ENCODE results near the gene BCL2L1.

BCL2L1 gene

DNA sequence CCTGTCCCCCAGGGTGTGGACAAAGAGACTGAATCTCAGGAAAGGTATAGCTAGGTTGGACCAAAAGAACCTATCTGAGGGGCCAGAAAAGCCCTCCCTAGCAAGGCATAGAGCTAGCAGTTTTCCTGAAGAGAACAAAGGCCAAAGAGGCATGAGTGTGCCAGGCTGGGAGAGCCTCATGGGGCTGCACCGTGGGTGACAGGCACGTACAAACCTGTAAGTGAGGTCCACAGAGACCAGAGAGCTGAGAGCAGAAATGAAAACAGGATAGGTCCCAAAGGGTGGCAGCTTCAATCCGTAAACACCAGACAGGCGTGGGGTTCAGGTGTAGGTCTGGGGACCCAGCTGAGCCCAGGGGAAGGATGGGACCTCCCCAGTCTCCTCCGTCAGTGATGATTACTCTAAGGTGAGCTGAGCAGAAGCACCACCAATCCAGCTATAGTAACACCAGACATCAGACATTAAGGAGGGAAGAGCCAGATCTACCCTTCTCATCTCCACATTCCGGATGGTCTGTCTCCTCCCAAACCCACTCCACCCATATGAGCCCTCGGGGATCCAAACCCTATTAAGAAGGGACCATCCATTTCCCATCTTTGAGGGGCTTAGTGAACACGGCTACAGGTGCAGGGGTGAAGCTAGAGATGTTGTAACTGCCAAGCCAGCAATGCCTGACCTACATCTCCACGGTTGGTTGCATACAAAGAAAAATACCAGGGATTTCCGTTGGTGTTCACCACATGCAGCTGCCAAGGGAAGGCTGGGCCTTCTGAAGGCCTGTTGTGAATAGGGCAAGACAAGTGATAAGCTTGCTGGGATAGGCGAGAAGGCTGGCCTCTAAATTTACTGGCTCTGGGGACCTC, 38.3 kb downstream of the BCL2L1 start:
- peak overlapping the region; percentile 55 for H3K4me3 ChIP-seq (ENCODE audit: low read length)
- peaks cover 66% of the 10 kb centered on the region for H3K79me2 ChIP-seq (ENCODE audit: low read length)
- no peaks in the 10 kb centered on the region for H3K27me3 ChIP-seq (ENCODE audit: low read depth, low read length)
- H4K20me1 ChIP-seq (ENCODE audit: insufficient read depth, low read length): no peaks in the 10 kb centered on the region
- peaks cover 46% of the 10 kb centered on the region for H3K36me3 ChIP-seq (replicated peaks; ENCODE audit: low read depth, low read length)
- H3K4me1 ChIP-seq (ENCODE audit: low read length): peaks cover 40% of the 10 kb centered on the region
- no peaks in the 10 kb centered on the region for H3K9me3 ChIP-seq (ENCODE audit: insufficient read depth, low read length)
- H2AFZ ChIP-seq (ENCODE audit: low read depth, low read length): no peak overlapping the region
- TF ChIP-seq, protein P1, sequence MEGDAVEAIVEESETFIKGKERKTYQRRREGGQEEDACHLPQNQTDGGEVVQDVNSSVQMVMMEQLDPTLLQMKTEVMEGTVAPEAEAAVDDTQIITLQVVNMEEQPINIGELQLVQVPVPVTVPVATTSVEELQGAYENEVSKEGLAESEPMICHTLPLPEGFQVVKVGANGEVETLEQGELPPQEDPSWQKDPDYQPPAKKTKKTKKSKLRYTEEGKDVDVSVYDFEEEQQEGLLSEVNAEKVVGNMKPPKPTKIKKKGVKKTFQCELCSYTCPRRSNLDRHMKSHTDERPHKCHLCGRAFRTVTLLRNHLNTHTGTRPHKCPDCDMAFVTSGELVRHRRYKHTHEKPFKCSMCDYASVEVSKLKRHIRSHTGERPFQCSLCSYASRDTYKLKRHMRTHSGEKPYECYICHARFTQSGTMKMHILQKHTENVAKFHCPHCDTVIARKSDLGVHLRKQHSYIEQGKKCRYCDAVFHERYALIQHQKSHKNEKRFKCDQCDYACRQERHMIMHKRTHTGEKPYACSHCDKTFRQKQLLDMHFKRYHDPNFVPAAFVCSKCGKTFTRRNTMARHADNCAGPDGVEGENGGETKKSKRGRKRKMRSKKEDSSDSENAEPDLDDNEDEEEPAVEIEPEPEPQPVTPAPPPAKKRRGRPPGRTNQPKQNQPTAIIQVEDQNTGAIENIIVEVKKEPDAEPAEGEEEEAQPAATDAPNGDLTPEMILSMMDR (IDR thresholded peaks at IDR 0.05; ENCODE audit: low read depth, low read length): no peak
- no peak for TF ChIP-seq EZH2phosphoT487 (IDR thresholded peaks at IDR 0.05; ENCODE audit: low read depth)
- H3K4me2 ChIP-seq (ENCODE audit: low read length): peak overlapping the region; percentile 86
- peak overlapping the region; percentile 2; the same call in 1 of the 2 replicates for H3K9ac ChIP-seq (ENCODE audit: low read length)
- peak overlapping the region; percentile 84 for H3K27ac ChIP-seq (ENCODE audit: low read length)

DNA sequence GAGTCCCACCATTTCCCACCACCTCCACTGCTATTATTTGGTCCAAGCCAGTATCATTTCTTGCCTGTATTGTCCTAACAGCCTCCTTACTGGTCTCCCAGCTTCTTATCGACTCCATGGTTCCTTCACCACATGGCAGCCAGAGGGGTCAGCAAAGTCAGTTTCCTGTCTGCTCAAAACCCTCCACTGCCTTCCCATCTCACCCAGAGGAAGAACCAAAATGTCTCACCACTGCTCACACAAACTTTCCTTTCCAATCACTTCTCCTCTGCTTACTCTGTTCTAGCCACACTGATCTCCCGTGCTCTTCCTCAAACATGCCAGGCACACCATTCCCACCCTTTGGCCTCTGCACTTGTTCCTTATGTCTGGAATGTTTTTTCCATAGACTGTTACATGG, 39.7 kb downstream of the BCL2L1 start:
- H3K9me3 ChIP-seq (ENCODE audit: insufficient read depth, low read length): no peaks in the 10 kb centered on the region
- TF ChIP-seq EZH2phosphoT487 (IDR thresholded peaks at IDR 0.05; ENCODE audit: low read depth): no peak
- TF ChIP-seq, protein P1 (IDR thresholded peaks at IDR 0.05; ENCODE audit: low read depth, low read length): no peak
- no peak overlapping the region for H3K27ac ChIP-seq (ENCODE audit: low read length)
- no peaks in the 10 kb centered on the region for H4K20me1 ChIP-seq (ENCODE audit: insufficient read depth, low read length)
- H2AFZ ChIP-seq (ENCODE audit: low read depth, low read length): no peak overlapping the region
- H3K4me1 ChIP-seq (ENCODE audit: low read length): peaks cover 40% of the 10 kb centered on the region
- peaks cover 51% of the 10 kb centered on the region for H3K36me3 ChIP-seq (replicated peaks; ENCODE audit: low read depth, low read length)
- H3K27me3 ChIP-seq (ENCODE audit: low read depth, low read length): no peaks in the 10 kb centered on the region
- no peak overlapping the region for H3K9ac ChIP-seq (ENCODE audit: low read length)
- peaks cover 62% of the 10 kb centered on the region for H3K79me2 ChIP-seq (ENCODE audit: low read length)
- H3K4me2 ChIP-seq (ENCODE audit: low read length): no peak overlapping the region
- H3K4me3 ChIP-seq (ENCODE audit: low read length): no peak overlapping the region

DNA sequence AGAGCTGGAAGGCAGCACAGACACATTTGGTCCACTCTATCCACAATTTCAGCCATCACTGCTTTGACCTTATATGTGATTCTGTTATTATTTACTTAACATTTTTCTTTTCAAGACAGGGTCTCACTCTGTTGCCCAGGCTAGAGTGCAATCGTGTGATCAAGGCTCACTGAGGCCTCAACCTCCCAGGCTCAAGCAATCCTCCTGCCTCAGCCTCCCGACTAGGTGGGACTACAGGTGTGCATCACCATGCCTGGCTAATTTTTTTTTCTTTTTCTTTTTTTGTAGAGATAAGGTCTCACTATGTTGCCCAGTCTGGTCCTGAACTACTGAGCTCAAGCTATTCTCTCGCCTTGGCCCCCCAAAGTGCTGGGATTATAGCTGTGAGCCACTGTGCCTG, 40.3 kb downstream of the BCL2L1 start:
- peaks cover 48% of the 10 kb centered on the region for H3K36me3 ChIP-seq (replicated peaks; ENCODE audit: low read depth, low read length)
- H3K9me3 ChIP-seq (ENCODE audit: insufficient read depth, low read length): no peaks in the 10 kb centered on the region
- H3K4me1 ChIP-seq (ENCODE audit: low read length): peaks cover 40% of the 10 kb centered on the region
- H3K27ac ChIP-seq (ENCODE audit: low read length): no peak overlapping the region
- no peaks in the 10 kb centered on the region for H3K27me3 ChIP-seq (ENCODE audit: low read depth, low read length)
- no peak overlapping the region for H3K4me3 ChIP-seq (ENCODE audit: low read length)
- H3K79me2 ChIP-seq (ENCODE audit: low read length): peaks cover 62% of the 10 kb centered on the region
- no peak overlapping the region for H3K4me2 ChIP-seq (ENCODE audit: low read length)
- H2AFZ ChIP-seq (ENCODE audit: low read depth, low read length): no peak overlapping the region
- no peak overlapping the region for H3K9ac ChIP-seq (ENCODE audit: low read length)
- H4K20me1 ChIP-seq (ENCODE audit: insufficient read depth, low read length): no peaks in the 10 kb centered on the region
- TF ChIP-seq, protein P1 (IDR thresholded peaks at IDR 0.05; ENCODE audit: low read depth, low read length): no peak
- TF ChIP-seq EZH2phosphoT487 (IDR thresholded peaks at IDR 0.05; ENCODE audit: low read depth): no peak

DNA sequence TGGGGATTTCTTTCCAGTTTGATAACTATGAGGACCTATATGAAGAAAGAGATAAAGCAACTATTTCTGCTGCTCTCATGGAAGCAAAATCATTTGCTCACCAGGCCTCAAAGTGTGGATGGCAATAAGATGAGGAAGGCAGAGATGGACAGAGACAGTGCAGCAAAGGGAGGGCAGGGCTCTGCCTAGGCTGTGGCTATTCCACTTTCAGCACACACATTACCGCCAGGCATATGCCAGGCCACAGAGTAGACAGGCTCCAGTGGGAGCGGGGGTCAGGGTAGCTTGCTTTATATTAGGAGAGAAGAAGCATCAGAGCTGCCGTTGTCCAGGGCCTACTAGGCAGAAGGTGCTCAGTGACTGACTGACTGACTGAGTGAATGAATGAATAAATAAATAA, 40.9 kb downstream of the BCL2L1 start:
- Histone ChIP-seq H3K79me2 (ENCODE audit: low read length) (peaks cover 58% of the 10 kb centered on the region), H3K4me2 (ENCODE audit: low read length) (no peak overlapping the region), H3K9ac (ENCODE audit: low read length) (no peak overlapping the region), H2AFZ (ENCODE audit: low read depth, low read length) (no peak overlapping the region), H3K4me1 (ENCODE audit: low read length) (peaks cover 38% of the 10 kb centered on the region), H3K36me3 (replicated peaks; ENCODE audit: low read depth, low read length) (peaks cover 45% of the 10 kb centered on the region), H3K4me3 (ENCODE audit: low read length) (no peak overlapping the region), H4K20me1 (ENCODE audit: insufficient read depth, low read length) (no peaks in the 10 kb centered on the region), H3K27me3 (ENCODE audit: low read depth, low read length) (no peaks in the 10 kb centered on the region), H3K27ac (ENCODE audit: low read length) (no peak overlapping the region), H3K9me3 (ENCODE audit: insufficient read depth, low read length) (no peaks in the 10 kb centered on the region)
- TF ChIP-seq, protein P1 (IDR thresholded peaks at IDR 0.05; ENCODE audit: low read depth, low read length): no peak
- TF ChIP-seq EZH2phosphoT487 (IDR thresholded peaks at IDR 0.05; ENCODE audit: low read depth): no peak

All from OCI-LY3 (cell line).